GM21576 (cell line): ENCODE data around the gene CDHR4.
"Not testable (repeated sequence)": the region's sequence is repeated elsewhere in the genome, so short reads cannot be mapped to it uniquely, and the experiment has no call there.

Source experiments
- ATAC-seq: cut with Tn5 transposase; IDR thresholded peaks from one replicate; pipeline ENCODE4 v1.9.1; 2021; ENCODE audit warnings: mild to moderate bottlenecking, moderate library complexity; ENCODE audit not compliant: unreplicated experiment

Gene CDHR4

GRCh38 chr3:49780975-49781365 lies 18.7 kb downstream of the CDHR4 start:
- not testable (repeated sequence) for ATAC-seq

DNA sequence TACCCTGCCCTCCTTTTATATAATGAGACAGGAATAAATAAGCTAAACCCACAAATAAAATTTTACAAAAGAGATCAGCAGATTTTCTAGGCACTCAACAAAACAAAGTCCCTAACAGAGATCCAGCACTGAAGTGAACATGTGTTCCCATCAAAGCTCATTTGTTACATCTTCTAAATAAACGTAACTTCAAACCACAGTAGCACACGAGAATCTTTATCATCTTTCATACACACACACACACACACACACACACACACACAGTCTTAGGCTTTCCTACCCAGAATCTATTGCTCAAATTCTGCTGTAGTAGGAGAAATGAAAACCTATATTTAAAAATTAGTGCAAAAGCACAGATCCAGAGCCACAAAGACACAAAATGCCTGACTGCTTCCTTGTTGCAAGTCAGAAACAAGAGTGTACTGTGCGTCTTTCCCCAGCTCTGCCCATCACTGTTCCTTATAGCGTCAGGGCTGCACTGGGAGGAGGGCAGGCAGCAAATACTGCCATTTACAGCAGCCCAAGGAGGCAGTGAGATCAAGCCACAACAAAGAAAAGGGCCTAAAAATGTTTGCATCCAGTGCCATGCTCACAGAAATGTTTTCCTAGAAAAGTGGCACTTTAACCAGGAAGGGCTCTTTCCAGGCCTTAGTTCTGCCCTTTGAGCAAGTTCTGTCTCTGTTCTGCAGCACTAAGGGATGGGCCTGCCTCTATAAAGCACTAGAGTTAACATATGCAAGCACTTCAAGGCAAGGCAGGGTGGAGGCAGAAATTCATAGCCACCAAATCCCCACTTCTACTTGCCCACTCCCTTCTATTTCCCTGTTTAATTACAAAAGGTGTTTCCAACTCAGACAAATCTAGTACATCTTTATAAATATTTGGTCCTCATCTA lies 19.3 kb downstream of the CDHR4 start:
- ATAC-seq = no peak

DNA sequence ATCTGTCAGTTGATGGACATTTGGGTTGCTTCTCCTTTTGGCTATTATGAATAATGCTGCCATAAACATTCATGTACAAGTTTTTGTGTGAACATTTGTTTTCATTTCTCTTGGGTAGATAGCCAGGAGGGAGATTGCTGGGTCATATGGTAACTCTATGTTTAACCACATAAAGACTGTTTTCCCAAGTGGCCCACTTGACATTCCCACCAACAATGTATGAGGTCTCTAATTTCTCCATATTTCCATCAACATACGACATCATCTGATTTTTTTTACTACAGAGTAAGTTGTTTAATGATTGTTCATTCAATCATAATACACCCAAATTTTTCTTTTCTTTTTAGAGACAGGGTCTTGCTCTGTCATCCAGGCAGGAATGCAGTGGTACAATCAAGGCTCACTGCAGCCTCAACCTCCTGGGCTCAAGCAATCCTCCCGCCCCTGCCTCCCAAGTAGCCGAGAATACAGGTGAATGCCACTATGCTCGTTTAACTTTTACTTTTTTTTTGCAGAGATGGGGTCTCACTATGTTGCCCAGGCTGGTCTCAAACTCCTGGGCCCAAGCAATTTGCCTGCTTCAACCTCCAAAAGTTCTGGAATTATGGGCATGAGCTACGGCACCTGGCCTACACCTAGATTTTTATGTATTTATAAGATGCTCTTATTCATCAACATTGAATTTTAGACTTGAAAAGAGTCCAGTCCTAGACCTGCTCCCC lies 20.2 kb downstream of the CDHR4 start:
- no peak for ATAC-seq

DNA sequence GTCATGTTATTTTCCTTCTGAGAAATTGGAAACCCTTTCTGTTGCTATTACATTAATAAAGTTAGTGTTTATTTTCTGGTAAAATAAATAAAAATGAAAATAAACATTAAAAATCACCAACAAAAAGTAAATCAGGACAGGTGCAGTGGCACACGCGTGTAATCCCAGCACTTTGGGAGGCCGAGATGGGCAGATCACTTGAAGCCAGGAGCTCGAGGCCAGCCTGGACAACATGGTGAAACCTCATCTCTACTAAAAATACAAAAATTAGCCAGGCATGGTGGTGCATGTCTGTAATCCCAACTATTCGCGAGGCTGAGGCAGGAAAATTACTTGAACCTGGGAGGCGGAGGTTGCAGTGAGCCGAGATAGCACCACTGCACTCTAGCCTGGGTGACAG lies 23.6 kb downstream of the CDHR4 start:
- ATAC-seq = not testable (repeated sequence)

DNA sequence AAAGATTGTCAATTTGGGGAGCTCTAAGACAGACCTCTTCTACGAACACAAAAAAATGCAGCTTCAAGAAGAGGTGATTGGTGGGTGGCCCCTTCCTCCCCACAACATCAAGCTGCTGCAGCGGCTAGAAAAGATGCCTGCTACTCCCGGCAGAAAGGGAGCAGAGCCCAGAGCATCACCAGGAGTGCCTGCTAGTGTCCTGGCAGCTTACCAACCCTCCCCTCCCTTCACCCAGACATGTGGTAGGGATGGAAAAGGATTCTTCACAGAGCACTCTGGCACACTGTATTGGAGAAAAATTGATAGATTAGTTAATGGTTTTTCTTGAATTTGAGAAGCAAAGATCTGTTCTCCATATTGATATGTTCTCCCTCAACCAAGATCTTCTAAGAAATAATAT lies 24.1 kb downstream of the CDHR4 start:
- no peak for ATAC-seq

DNA sequence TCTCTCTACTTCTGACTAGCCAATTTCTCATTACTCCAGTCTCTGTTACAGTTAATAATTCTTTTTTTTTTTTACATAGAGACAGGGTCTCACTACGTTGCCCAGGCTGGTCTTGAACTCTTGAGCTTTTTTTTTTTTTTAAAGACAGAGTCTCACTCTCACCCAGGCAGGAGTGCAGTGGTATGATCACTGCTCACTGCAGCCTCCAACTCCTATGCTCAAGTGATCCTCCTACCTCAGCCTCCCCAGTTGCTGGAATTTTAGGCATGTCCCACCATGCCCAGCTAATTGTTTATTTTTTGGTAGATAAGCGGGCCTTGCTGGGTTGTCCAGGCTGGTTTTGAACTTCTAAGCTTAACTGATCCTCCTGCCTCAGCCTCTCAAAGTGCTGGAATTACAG lies 27.0 kb downstream of the CDHR4 start:
- no peak for ATAC-seq

GRCh38 chr3:49771340-49771938 lies 28.2 kb downstream of the CDHR4 start:
- no peak for ATAC-seq

DNA sequence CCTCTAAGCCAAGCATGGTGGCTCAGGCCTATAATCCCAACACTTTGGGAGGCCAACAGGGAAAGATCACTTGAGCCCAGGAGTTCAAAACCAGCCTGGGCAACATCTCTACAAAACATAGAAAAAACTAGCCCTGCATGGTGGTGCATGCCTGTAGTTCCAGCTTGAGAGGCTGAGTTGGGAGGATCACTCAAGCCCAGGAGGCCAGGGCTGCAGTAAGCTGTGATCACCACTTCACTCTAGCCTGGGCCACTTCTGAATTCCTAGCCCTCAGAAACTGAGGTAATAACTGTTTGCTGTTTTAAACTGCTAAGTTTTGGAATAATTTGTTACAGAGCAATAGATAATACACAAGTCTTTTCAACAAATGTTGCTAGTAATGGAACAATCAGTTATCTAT lies 29.7 kb downstream of the CDHR4 start:
- no peak for ATAC-seq

DNA sequence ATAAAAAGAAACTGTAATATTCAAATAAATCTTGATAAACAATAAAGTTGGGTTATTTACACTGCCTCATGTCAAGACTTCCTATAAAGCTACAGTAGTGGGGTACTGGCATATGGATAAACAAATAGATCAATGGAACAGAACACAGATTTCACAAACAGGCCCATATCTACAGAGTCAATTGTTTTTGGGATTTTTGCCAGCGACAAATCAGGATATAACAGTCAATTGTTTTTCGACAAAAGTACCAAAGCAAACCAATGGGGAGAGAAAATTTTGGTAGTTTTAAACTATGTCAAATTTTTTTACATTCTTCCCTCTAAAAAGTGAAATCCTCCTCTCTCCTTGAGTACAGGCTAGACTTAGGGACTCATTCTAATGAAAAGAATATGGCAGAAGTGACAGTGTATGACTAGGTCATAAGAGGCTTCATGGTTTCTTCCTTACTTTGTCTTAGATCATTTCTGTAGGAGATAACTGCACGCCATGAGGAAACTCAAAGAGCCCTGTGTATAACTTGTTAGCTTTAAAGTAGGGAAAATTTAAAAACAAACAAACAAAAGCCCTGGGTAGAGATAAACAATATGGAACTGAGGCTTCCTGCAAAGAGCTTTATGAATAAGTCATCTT lies 30.3 kb downstream of the CDHR4 start:
- ATAC-seq = no peak

DNA sequence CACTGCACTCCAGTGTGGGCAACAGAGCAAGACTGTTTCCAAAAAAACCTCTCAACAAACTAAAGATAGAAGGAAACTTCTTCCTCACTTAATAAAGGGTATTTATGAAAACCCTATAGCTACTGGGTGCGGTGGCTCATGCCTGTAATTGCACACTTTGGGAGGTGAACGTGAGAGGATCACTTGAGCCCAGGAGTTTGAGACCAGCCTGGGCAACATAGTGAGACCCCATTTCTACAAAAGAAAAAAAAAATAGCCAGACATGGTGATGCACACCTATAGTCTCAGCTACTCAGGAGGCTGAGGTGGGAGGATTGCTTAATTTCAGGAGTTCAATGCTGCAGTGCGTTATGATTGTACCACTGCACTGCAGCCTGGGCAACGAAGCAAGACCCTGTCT lies 35.7 kb downstream of the CDHR4 start:
- ATAC-seq = no peak

GRCh38 chr3:49761661-49762060 lies 38.0 kb downstream of the CDHR4 start:
- no peak for ATAC-seq

DNA sequence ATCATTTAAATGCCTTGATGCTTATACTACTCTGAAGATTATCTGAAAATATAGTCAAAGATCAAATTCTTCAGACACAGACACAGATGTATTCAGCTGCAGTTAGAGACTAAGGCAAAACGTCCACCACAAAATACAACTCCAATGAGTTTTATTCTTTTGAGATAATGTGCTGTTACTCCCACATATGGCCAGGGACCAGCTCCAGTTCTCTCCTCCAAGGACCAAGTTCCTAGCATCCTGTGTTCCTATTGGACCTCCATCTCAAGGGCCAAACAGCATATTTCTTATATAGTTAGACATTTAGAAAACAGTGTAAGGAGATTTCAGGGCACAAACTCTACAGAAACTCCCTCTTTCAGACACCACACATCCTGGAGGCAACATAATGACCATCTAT lies 40.4 kb downstream of the CDHR4 start:
- no peak for ATAC-seq

DNA sequence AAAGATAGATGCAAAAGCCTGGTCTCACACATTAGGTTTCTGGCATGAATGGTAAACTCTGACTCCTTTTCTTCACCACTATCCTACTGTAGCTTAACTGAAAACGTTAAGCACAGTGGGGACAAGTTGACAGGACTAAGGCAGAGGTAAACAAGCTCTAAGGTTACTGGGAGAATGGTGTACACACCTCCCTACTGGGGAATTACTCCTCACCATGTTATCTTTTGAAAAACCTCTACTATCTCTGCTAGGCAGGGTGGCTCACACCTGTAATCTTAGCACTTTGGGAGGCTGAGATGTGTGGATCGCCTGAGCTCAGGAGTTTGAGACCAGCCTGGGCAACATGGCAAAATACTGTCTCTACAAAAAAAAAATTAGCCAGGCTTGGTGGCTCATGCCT lies 42.5 kb downstream of the CDHR4 start:
- no peak for ATAC-seq

- ATAC-seq = no peak
These were observed 43.6 kb downstream of the CDHR4 start for GRCh38 chr3:49756036-49756435.

- no peak for ATAC-seq
These were observed 45.1 kb downstream of the CDHR4 start for GRCh38 chr3:49754536-49754935.

DNA sequence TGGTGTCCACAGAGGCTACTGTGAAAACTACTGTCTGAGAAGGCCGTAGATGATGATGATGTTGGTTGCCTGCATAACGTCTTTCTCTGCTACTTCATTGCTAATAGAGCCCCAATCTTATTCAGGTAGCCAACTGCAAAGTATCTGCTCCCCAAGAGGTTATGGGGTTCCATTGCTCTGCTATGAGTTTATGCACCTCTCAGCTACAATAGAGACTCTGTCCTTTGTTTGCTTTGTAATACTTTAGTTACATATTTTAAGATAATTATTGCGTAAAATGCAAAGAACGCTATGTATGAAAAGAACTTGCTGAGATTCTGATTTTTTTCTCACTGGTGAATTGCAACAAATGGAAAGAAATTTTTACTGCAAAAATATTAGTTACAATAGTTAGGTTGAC lies 48.2 kb downstream of the CDHR4 start:
- no peak for ATAC-seq

DNA sequence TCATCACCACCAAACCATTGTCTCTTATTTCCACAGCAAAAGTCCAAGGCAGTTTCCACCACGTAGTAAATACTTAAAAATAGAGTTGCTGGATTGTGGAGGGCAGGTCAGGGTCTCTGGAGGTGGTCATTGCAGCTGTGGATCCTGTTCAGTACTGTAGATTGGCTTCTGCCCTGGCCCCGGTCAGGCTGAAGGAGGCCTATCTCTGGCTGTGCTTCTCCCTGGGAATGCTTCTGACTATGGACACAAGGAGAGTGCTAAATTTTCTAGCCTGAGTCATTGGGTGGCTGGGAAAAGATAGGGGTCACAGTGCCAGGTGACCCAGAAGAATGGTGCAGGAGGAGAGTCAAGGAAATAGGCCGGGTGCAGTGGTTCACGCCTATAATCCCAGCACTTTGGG lies 49.6 kb downstream of the CDHR4 start:
- no peak for ATAC-seq

GRCh38 chr3:49748874-49749273 lies 50.8 kb downstream of the CDHR4 start:
- ATAC-seq = not testable (repeated sequence)

DNA sequence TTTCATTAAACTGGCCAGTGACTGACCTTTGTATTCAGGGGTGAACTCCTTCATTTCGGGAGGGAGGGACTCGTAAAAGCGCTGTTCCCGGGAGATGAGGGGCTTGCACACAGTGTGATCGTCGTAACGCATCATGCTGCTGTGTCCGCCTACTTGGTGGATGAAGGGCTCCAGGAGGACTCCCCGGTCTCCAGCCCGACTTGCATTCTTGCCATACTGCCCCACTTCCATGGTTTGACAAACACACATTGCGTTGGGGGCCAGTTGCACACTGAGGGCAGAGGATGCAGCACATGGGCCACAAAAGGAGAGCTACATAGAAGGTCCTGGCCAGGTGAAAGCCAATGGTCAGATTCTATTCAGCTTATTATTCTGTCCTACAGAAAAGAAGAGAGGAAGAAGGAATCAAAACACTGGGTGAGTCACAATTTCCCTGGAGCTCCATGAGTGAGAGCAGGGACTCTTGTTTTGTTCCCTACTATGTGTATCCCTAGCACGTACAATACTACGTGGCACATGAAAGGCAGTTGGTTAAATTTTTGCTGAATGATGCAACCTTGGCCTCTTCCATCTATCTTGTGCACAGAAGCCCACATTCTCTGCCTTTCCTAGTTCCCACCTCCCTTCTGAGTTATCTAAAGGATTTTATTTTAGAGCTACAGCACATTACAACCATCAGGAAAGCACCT lies 51.7 kb downstream of the CDHR4 start:
- ATAC-seq = no peak

DNA sequence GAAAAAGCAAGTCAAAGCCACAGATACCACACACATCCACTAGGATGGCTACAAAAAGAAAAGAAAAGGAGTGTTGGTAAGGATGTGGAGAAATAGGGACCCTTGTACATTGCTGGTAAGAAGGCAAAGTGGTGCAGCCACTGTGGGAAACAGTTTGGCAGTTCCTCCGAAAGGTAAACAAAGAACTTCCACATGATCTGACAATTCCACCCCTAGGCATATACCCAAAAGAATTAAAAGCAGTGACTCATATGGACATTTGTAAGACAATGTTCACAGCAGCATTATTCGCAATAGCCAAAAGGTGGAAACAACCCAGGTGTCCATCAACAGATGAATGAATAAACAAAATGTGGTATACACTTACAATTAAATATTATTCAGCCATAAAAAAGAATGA lies 53.7 kb downstream of the CDHR4 start:
- no peak for ATAC-seq
